Bronchial epithelial cell (primary cell): ENCODE data around the gene MPND. TPM values are rescaled to one million over a fixed set of nuclear protein-coding genes. Genes with fewer than 3 reads are reported as not detected.

Experiments used
- DNase-seq: peaks from one replicate; pipeline ENCODE4 v3.0.0-alpha.2; 2010; ENCODE audit warnings: low read depth
- FAIRE-seq: peaks from 2 replicates; lab custom pipeline; 2011; peaks lifted over from hg19 to GRCh38; lab: Jason Lieb, UNC
- H3K27me3 ChIP-seq: 2 replicates; pipeline ENCODE4 v1.5.1; 2011; ENCODE audit warnings: low read length; ENCODE audit not compliant: control insufficient read depth, insufficient read depth
- H3K36me3 ChIP-seq: 2 replicates; pipeline ENCODE4 v1.5.1; 2011; ENCODE audit warnings: low read length; ENCODE audit not compliant: control insufficient read depth, insufficient read depth
- H3K4me3 ChIP-seq: 2 replicates; pipeline ENCODE4 v1.5.1; 2011; ENCODE audit warnings: mild to moderate bottlenecking, low read depth, low read length, control low read depth
- total RNA-seq: library from RNA; depleted of rRNA; stranded (reverse); fragments of >200 nt; gene quantifications from 2 replicates; pipeline ENCODE4 v1.2.1, GENCODE V29; 2014
- TF ChIP-seq, protein P1 (sequence below): IDR thresholded peaks from 2 replicates; pipeline ENCODE4 v1.5.1; 2011; ENCODE audit warnings: mild to moderate bottlenecking, moderate library complexity, low read length, control low read depth, inconsistent platforms; ENCODE audit not compliant: insufficient read depth, severe bottlenecking

The MPND gene
- total RNA-seq, 1 donor from 2014 or later: 3.7 TPM

DNA sequence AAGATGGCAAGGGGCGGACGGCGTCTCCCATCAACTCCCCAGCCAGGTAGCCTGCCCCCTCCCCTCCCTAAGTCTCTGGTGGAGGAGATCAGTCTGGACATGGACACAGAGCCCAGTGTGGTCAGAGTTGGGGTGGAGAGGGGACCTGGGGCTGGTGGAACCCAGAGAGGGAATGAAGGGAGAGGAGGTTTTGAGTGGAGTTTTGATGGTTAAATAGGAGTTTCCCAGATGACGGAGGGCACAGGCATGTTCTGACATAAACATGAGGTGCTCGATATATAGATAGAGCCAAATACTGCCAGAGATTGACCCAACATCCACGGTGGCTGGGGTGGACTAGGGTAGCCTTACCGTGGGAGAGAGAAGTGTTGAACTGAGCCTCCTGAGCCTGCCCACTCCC lies 24.9 kb upstream of the MPND start:
- TF ChIP-seq, protein P1, sequence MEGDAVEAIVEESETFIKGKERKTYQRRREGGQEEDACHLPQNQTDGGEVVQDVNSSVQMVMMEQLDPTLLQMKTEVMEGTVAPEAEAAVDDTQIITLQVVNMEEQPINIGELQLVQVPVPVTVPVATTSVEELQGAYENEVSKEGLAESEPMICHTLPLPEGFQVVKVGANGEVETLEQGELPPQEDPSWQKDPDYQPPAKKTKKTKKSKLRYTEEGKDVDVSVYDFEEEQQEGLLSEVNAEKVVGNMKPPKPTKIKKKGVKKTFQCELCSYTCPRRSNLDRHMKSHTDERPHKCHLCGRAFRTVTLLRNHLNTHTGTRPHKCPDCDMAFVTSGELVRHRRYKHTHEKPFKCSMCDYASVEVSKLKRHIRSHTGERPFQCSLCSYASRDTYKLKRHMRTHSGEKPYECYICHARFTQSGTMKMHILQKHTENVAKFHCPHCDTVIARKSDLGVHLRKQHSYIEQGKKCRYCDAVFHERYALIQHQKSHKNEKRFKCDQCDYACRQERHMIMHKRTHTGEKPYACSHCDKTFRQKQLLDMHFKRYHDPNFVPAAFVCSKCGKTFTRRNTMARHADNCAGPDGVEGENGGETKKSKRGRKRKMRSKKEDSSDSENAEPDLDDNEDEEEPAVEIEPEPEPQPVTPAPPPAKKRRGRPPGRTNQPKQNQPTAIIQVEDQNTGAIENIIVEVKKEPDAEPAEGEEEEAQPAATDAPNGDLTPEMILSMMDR: no peak
- DNase-seq: no peak
- FAIRE-seq: no peak
- Histone ChIP-seq H3K27me3 (no peaks in the 10 kb centered on the region), H3K36me3 (no peaks in the 10 kb centered on the region), H3K4me3 (no peak overlapping the region)

DNA sequence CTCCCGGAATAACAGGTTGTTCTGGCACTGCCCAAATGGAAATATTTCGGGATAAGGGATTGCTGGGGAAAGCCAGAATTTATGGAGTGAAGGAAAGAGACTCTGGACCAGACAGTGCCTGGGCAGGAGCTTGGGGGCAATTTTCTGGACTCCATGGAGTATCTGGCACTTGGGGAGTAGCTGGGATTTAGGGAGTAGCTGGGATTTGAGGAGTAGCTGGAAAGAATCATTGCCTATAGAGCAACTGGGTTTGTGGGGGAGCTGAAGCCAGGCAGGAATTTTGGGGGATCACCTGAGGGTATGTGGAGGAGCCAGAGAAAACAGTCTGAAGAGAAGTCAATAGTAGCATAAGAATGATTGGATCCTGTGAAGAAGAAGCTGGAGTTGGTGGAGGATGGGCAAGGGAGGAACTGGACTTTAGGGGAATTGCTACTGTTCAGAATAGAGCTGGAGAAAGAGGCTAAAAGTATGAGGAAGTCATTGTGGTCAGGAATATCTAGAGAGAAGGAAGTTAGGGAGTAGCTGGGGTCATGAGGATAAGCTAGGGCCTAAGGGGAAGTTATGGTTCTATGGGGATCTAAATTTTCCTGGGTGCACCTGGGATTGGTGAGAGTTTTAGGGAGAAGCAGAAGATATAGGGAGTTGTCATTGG lies 24.2 kb upstream of the MPND start:
- Histone ChIP-seq H3K36me3 (no peaks in the 10 kb centered on the region), H3K4me3 (no peak overlapping the region), H3K27me3 (no peaks in the 10 kb centered on the region)
- DNase-seq: no peak
- TF ChIP-seq, protein P1: no peak
- no peak for FAIRE-seq

DNA sequence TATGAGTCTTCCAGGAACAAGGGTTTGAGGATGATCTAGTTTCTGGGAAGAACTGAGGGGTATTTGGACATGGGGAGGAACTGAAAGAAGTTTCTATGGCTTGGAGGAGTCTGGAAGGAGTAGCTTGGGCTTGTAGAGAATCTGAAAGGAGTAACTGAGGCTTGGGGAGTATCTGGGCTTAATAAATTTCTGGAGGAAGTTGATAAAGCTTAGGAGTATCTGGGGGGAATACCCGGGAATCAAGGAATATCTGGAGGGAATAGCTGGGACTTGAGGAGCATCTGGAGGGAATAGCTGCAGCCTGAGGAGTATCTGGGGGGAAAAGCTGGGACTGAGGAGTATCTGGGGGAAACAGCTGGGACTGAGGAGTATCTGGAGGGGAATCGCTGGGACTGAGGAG lies 22.9 kb upstream of the MPND start:
- TF ChIP-seq, protein P1: no peak
- DNase-seq: no peak
- peak; percentile 28 for FAIRE-seq
- no peaks in the 10 kb centered on the region for H3K27me3 ChIP-seq
- H3K36me3 ChIP-seq: peaks cover 3% of the 10 kb centered on the region
- H3K4me3 ChIP-seq: no peak overlapping the region

DNA sequence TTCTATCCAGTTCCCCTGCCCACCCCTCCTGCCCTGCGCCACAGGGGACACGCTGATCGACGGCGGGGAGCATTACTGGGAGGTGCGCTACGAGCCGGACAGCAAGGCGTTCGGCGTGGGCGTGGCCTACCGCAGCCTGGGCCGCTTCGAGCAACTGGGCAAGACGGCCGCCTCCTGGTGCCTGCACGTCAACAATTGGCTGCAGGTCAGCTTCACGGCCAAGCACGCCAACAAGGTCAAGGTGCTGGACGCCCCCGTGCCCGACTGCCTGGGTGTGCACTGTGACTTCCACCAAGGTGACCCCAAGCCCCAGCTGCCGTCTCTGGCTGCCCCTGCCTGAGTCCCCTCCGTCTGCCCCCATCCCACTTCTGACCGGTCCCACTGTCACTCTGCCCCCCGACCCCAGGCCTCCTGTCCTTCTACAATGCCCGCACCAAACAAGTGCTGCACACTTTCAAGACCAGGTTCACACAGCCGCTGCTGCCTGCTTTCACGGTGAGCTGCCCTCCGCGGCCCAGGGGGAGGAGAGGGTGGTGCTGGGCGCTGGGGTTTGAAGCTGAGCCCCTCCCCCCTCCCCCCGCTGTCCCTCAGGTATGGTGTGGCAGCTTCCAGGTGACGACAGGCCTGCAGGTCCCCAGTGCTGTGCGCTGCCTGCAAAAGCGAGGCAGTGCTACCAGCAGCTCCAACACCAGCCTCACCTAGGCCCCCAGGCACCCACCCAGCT lies 20.3 kb upstream of the MPND start:
- no peak for FAIRE-seq
- TF ChIP-seq, protein P1: no peak
- H3K27me3 ChIP-seq: no peaks in the 10 kb centered on the region

DNA sequence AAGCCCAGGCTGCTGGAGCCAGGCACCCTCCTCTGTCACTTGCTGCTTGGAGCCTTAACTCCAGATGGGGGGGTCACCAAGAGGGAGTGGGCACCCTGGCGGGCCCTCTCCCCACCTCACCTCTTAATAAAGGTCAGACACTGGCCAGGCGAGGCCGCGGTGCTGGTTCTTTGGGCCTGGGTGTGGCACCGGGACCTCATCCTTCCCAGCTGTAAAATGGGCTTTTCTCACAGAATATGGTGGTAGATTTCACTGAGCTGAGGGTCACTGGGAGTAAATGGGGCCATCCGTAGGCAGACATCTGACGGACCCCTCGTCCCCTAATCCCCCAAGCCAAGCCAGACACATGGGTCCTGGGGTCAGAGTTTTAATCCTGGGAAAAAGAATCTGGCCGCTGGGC lies 19.7 kb upstream of the MPND start:
- DNase-seq (no peak), FAIRE-seq (peak; percentile 18)
- peaks cover 10% of the 10 kb centered on the region for H3K36me3 ChIP-seq
- no peaks in the 10 kb centered on the region for H3K27me3 ChIP-seq
- TF ChIP-seq, protein P1: no peak
- H3K4me3 ChIP-seq: no peak overlapping the region

More for the DNA sequence above, 20.3 kb upstream of the MPND start:
- DNase-seq: no peak
- H3K36me3 ChIP-seq: peaks cover 10% of the 10 kb centered on the region
- no peak overlapping the region for H3K4me3 ChIP-seq
